Measurements from ENCODE around the gene CACFD1. TPM values are rescaled to one million over a fixed set of nuclear protein-coding genes. Genes with fewer than 3 reads are reported as not detected.

The CACFD1 gene
- total RNA-seq, 1 experiment from 2014 or later: 27.0 TPM

GRCh38 chr9:133457233-133457632 is 2.5 kb upstream of the CACFD1 start:
- no peak overlapping the region for H3K4me3 Mint-ChIP-seq (ENCODE audit: unreplicated experiment)
- H3K9me3 Mint-ChIP-seq (ENCODE audit: unreplicated experiment): no peaks in the 10 kb centered on the region
- Histone ChIP-seq H3K9me3 (no peaks in the 10 kb centered on the region), H3K36me3 (ENCODE audit: control insufficient read depth, insufficient read depth, low read length) (no peaks in the 10 kb centered on the region), H3K27me3 (replicated peaks; ENCODE audit: control insufficient read depth, insufficient read depth, low read length) (no peaks in the 10 kb centered on the region), H3K4me3 (ENCODE audit: low read depth, low read length) (no peak overlapping the region), H3K4me1 (peaks cover 12% of the 10 kb centered on the region)
- no peak overlapping the region for H3K27ac Mint-ChIP-seq (ENCODE audit: unreplicated experiment)
- no peak for DNase-seq
- no TSS peak for BruUV-seq (replicated peaks)
- H3K36me3 Mint-ChIP-seq (ENCODE audit: insufficient read depth, unreplicated experiment): peaks cover 12% of the 10 kb centered on the region
- CTCF ChIA-PET: interaction anchor here (1.6 kb wide), 1 partner anchor 29 kb away, joined by 6 read pairs; no protein-coding TSS in a partner anchor
- POLR2A ChIA-PET: interaction anchor here (0.7 kb wide), 1 partner anchor 97 kb away, joined by 6 read pairs; no protein-coding TSS in a partner anchor
- TF ChIP-seq CTCF (IDR thresholded peaks at IDR 0.05; ENCODE audit: insufficient read depth in 1 of 2, low read depth in 1 of 2, low read length in 1 of 2, severe bottlenecking in 1 of 2, unreplicated experiment in 1 of 2): no peak
- no peaks in the 10 kb centered on the region for H3K4me1 Mint-ChIP-seq (ENCODE audit: low read depth, unreplicated experiment)
- no peaks in the 10 kb centered on the region for H3K27me3 Mint-ChIP-seq (ENCODE audit: insufficient read depth, unreplicated experiment)
- intact Hi-C loops (cut with micrococcal nuclease; ENCODE audit: unreplicated experiment): loop anchor here (5.0 kb wide), 1 partner anchor 40 kb away; the partner anchor contains the start of gene REXO4

GRCh38 chr9:133457748-133458147 is 2.0 kb upstream of the CACFD1 start:
- no peaks in the 10 kb centered on the region; the same call in 1 of the 2 replicates for H3K36me3 ChIP-seq (ENCODE audit: control insufficient read depth, insufficient read depth, low read length)
- no TSS peak for BruUV-seq (replicated peaks)
- no peak overlapping the region for H3K27ac Mint-ChIP-seq (ENCODE audit: unreplicated experiment)
- H3K27me3 Mint-ChIP-seq (ENCODE audit: insufficient read depth, unreplicated experiment): no peaks in the 10 kb centered on the region
- H3K4me3 ChIP-seq (ENCODE audit: low read depth, low read length): no peak overlapping the region
- TF ChIP-seq CTCF (IDR thresholded peaks at IDR 0.05; ENCODE audit: insufficient read depth in 1 of 2, low read depth in 1 of 2, low read length in 1 of 2, severe bottlenecking in 1 of 2, unreplicated experiment in 1 of 2): no peak
- CTCF ChIA-PET: interaction anchor here (1.6 kb wide), 1 partner anchor 29 kb away, joined by 6 read pairs; no protein-coding TSS in a partner anchor
- POLR2A ChIA-PET: interaction anchor here (0.7 kb wide), 1 partner anchor 97 kb away, joined by 6 read pairs; no protein-coding TSS in a partner anchor
- H3K27me3 ChIP-seq (replicated peaks; ENCODE audit: control insufficient read depth, insufficient read depth, low read length): no peaks in the 10 kb centered on the region
- peaks cover 12% of the 10 kb centered on the region for H3K4me1 ChIP-seq
- DNase-seq: no peak
- intact Hi-C loops (cut with micrococcal nuclease; ENCODE audit: unreplicated experiment): loop anchor here (5.0 kb wide), 1 partner anchor 40 kb away; the partner anchor contains the start of gene REXO4
- H3K36me3 Mint-ChIP-seq (ENCODE audit: insufficient read depth, unreplicated experiment): peaks cover 12% of the 10 kb centered on the region
- H3K9me3 Mint-ChIP-seq (ENCODE audit: unreplicated experiment): no peaks in the 10 kb centered on the region
- no peaks in the 10 kb centered on the region for H3K4me1 Mint-ChIP-seq (ENCODE audit: low read depth, unreplicated experiment)
- no peaks in the 10 kb centered on the region for H3K9me3 ChIP-seq
- no peak overlapping the region for H3K4me3 Mint-ChIP-seq (ENCODE audit: unreplicated experiment)

GRCh38 chr9:133458643-133459312 is 1.0 kb upstream of the CACFD1 start:
- Histone ChIP-seq H3K4me1 (peaks cover 12% of the 10 kb centered on the region), H3K36me3 (ENCODE audit: control insufficient read depth, insufficient read depth, low read length) (no peaks in the 10 kb centered on the region; the same call in 1 of the 2 replicates), H3K27me3 (replicated peaks; ENCODE audit: control insufficient read depth, insufficient read depth, low read length) (no peaks in the 10 kb centered on the region), H3K9me3 (no peaks in the 10 kb centered on the region), H3K4me3 (ENCODE audit: low read depth, low read length) (peak overlapping the region; percentile 40)
- Mint-ChIP-seq H3K36me3 (ENCODE audit: insufficient read depth, unreplicated experiment) (peaks cover 15% of the 10 kb centered on the region), H3K27ac (ENCODE audit: unreplicated experiment) (no peak overlapping the region), H3K27me3 (ENCODE audit: insufficient read depth, unreplicated experiment) (no peaks in the 10 kb centered on the region), H3K4me1 (ENCODE audit: low read depth, unreplicated experiment) (no peaks in the 10 kb centered on the region), H3K9me3 (ENCODE audit: unreplicated experiment) (no peaks in the 10 kb centered on the region), H3K4me3 (ENCODE audit: unreplicated experiment) (peak overlapping the region; percentile 78)
- intact Hi-C loops (cut with micrococcal nuclease; ENCODE audit: unreplicated experiment): loop anchor here (1.0 to 5.0 kb wide), 2 partner anchors 21 to 41 kb away; partner anchors contain the start of genes REXO4 and SLC2A6
- ChIA-PET CTCF (interaction anchor here (0.5 to 2.2 kb wide), 15 partner anchors 14 to 541 kb away, joined by 3 to 22 read pairs (median 5); partner anchors contain the start of genes MED22, RPL7A and SLC2A6), POLR2A (interaction anchor here (0.6 to 2.2 kb wide), 17 partner anchors 13 to 573 kb away, joined by 3 to 28 read pairs (median 4); partner anchors contain the start of genes BRD3OS, GTF3C5, MED22 and REXO4)
- TSS peak; percentile 79 for BruUV-seq (replicated peaks)
- no peak for TF ChIP-seq CTCF (IDR thresholded peaks at IDR 0.05; ENCODE audit: insufficient read depth in 1 of 2, low read depth in 1 of 2, low read length in 1 of 2, severe bottlenecking in 1 of 2, unreplicated experiment in 1 of 2)
- DNase-seq: peak in 1 of 2 experiments; percentile 40
